Testis (tissue), 3 donors: Measurements from ENCODE around the gene LSM12. TPM values are rescaled to one million over a fixed set of nuclear protein-coding genes. Genes with fewer than 3 reads are reported as not detected.
A peak's percentile ranks its signal among the peaks of the same experiment; 100 is the strongest.

Experiments used
- DNase-seq: peaks from one replicate; pipeline ENCODE4 v3.0.0-alpha.2; 2019
- H3K27ac ChIP-seq, 2 donors: fragments of 200-600 bp; sonication (generic); one replicate each; pipeline ENCODE4 v1.5.1; 2019
- H3K27me3 ChIP-seq: fragments of 200-600 bp; sonication (generic); one replicate; pipeline ENCODE4 v1.5.1; 2019
- H3K36me3 ChIP-seq: fragments of 200-600 bp; sonication (generic); one replicate; pipeline ENCODE4 v1.5.1; 2017; ENCODE audit warnings: low read depth; ENCODE audit errors: missing control alignments
- H3K4me1 ChIP-seq: fragments of 200-600 bp; sonication (generic); one replicate; pipeline ENCODE4 v1.5.1; 2019
- H3K4me3 ChIP-seq, 2 donors: fragments of 200-600 bp; sonication (generic); one replicate each; pipeline ENCODE4 v1.5.1; 2017 to 2019
- H3K9me3 ChIP-seq: fragments of 200-600 bp; sonication (generic); one replicate; pipeline ENCODE4 v1.5.1; 2017
- CTCF ChIP-seq, 3 experiments: fragments of 450-650 bp in 2 of 3; fragments of 200-600 bp in 1 of 3; sonication (generic) in 1 of 3; IDR thresholded peaks; one replicate each; pipeline ENCODE4 v1.5.1; 2016 to 2019; ENCODE audit warnings: antibody characterized with exemption in 3 of 3, mild to moderate bottlenecking in 2 of 3, moderate library complexity in 1 of 3
- POLR2A ChIP-seq: fragments of 450-650 bp; IDR thresholded peaks from one replicate; pipeline ENCODE4 v1.6.1; 2017; ENCODE audit warnings: antibody characterized with exemption, mild to moderate bottlenecking, moderate library complexity
- whole genome bisulfite sequencing, 2 donors: methylation state at CpG; one replicate each; pipeline ENCODE4 v1.1.5; 2018; 5-methylcytosine and 5-hydroxymethylcytosine counted together
- intact Hi-C: fragments of 100-400 bp; cut with DNase I; formaldehyde crosslinking; loops from one replicate; pipeline ENCODE4 v1.15.1; 2023; ENCODE audit warnings: low total_unique reads
- polyA plus RNA-seq: library from polyadenylated mRNA; stranded (reverse); fragments of 350-450 nt; fragmentation: Illumina TruSeq; extraction: RNeasy Lipid Tissue Mini Kit (QIAGEN cat#74804); gene quantifications from one replicate; pipeline ENCODE4 v1.2.3, GENCODE V29; 2014; ENCODE audit warnings: low read depth, low replicate concordance; ENCODE audit not compliant: insufficient read depth
- total RNA-seq, 2 donors: library from RNA; depleted of rRNA; stranded (reverse); fragments of >200 nt; gene quantifications; one replicate each; pipeline ENCODE4 v1.2.3, GENCODE V29; 2016

Gene LSM12
- total and polyA plus RNA-seq, 3 donors from 2014 or later: 52.7 to 74.4 (median 57.6) TPM

GRCh38 chr17:44094701-44095387 lies 28.4 kb upstream of the LSM12 start:
- intact Hi-C loops: no loop called here
- H3K9me3 ChIP-seq: no peaks in the 10 kb centered on the region
- no peaks in the 10 kb centered on the region for H3K36me3 ChIP-seq
- 83 to 86% methylated on average over 8 of the region's 8 CpGs for WGBS, 2 donors
- H3K27me3 ChIP-seq: no peaks in the 10 kb centered on the region
- H3K4me3 ChIP-seq: no peak overlapping the region
- peak overlapping the region; percentile 83 to 84 for H3K27ac ChIP-seq
- H3K4me1 ChIP-seq: peaks cover 35% of the 10 kb centered on the region
- TF ChIP-seq POLR2A (no peak), CTCF (IDR thresholded peaks at IDR 0.05) (no peak)
- DNase-seq: no peak

GRCh38 chr17:44093231-44093900 lies 26.9 kb upstream of the LSM12 start:
- Histone ChIP-seq H3K4me1 (peaks cover 35% of the 10 kb centered on the region), H3K4me3 (no peak overlapping the region), H3K9me3 (no peaks in the 10 kb centered on the region), H3K27ac (no peak overlapping the region), H3K36me3 (no peaks in the 10 kb centered on the region), H3K27me3 (no peaks in the 10 kb centered on the region)
- TF ChIP-seq POLR2A: no peak
- TF ChIP-seq CTCF (IDR thresholded peaks at IDR 0.05): no peak
- no peak for DNase-seq
- 83 to 87% methylated on average over 10 to 21 of the region's 21 CpGs for WGBS, 2 donors
- intact Hi-C loops: no loop called here

DNA sequence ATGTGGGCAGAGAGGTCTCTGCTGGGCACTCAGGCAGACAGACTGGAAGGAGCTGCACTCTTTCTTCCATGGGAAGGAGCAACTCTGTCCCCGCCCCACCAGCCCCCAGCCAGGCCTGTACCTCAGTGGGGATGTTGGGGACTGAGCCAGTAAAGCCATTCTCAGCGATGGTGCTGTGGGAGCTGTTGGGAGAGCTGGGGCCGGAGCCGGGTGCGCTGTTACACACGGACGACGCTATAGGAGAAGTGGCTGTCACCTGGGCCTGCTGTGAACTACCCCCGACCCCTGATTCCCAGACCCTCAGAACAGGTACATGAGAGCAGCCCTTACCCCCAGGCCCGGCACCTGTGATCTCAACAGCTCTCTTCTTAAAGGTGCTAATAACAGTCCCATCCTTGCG lies 25.6 kb upstream of the LSM12 start:
- Histone ChIP-seq H3K36me3 (no peaks in the 10 kb centered on the region), H3K27ac (no peak overlapping the region), H3K27me3 (no peaks in the 10 kb centered on the region), H3K9me3 (no peaks in the 10 kb centered on the region), H3K4me3 (no peak overlapping the region), H3K4me1 (peaks cover 28% of the 10 kb centered on the region)
- intact Hi-C loops: no loop called here
- TF ChIP-seq CTCF (IDR thresholded peaks at IDR 0.05) (no peak), POLR2A (no peak)
- no peak for DNase-seq
- 79 to 89% methylated on average over 11 of the region's 11 CpGs for WGBS, 2 donors

DNA sequence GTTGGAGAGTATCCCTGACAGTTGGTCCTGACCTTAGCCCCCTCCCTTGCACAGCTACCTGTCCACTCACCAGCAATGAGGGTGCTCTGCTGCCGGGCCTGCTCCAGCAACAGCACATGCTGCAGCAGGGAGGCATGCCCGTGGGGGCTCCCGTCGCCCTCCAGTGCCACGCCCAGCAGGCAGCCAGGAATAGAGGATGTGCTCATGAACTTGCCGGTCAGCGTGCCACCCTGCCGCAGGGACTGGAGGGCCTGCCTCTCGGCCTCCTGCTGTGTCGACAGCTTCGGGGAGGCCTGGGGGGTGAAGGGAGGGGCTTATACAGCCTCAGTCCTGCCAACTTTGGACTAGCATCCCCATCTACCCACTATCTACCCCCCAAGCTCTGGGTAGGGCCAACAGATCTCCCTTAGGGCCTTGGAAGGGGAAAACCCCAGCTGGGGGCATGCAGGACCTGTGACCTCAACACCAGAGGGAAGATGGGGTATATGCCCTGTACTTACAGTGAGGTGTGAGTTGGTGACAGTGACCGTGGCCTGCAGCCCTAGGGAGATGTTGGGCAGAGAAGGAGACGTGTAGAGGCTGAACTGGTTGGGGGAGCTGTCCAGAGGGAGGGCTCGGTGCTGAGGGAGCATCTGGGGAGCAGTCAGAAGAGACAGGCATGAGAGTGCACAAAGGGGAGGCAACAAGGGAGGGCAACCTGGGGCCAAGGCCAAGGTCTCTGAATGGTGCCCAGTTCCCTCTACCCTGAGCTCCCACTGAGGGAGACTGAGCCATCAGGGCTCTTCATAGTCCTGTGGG lies 24.9 kb upstream of the LSM12 start:
- H3K4me3 ChIP-seq: no peak overlapping the region
- TF ChIP-seq POLR2A (no peak), CTCF (IDR thresholded peaks at IDR 0.05) (no peak)
- no peaks in the 10 kb centered on the region for H3K27me3 ChIP-seq
- no peak overlapping the region for H3K27ac ChIP-seq
- DNase-seq: no peak
- H3K36me3 ChIP-seq: no peaks in the 10 kb centered on the region
- WGBS, 2 donors: 76 to 84% methylated on average over 12 to 14 of the region's 14 CpGs
- peaks cover 25% of the 10 kb centered on the region for H3K4me1 ChIP-seq
- H3K9me3 ChIP-seq: no peaks in the 10 kb centered on the region
- intact Hi-C loops: no loop called here
